ENCODE measurements around the gene PRR5L. TPM values are rescaled to one million over a fixed set of nuclear protein-coding genes. Genes with fewer than 3 reads are reported as not detected.

Gene PRR5L
- total RNA-seq, 1 experiment from 2014 or later: 1.2 TPM

DNA sequence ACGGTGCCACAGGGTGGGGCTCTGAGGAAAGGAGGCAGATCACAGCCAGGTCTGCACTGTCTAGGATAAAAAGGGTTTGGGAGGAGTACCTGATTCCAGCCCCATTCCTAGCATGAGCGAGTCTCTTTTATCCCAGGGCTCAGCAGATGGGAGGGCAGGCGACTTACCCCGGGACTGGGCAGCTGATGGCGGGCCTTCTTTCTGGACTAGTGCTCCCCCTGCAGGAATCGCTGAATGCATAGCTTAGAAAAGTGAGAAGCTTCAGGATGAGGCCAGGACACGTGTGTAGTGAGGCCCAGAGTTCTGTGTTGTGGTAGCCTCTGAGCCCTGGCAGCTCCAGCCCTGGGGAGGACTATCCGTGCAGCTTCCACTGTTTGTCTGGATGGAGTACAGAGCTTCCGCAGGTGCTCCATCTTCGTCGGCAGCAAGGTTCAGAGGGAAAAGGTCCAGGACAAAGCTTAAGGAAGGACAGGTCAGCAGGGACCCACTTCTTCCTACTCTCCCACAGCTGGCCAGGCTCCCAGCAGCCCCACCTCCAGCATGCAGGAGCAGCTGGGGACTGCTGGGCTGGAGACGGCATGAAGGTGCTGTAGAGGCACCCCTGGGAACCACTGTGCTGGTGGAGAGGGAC lies 37.2 kb upstream of the PRR5L start:
- Mint-ChIP-seq H3K36me3 (ENCODE audit: insufficient read depth, unreplicated experiment) (no peaks in the 10 kb centered on the region), H3K4me1 (ENCODE audit: low read depth, unreplicated experiment) (peaks cover 13% of the 10 kb centered on the region), H3K27me3 (ENCODE audit: unreplicated experiment) (peaks cover 70% of the 10 kb centered on the region), H3K4me3 (ENCODE audit: low read depth, unreplicated experiment) (no peak overlapping the region), H3K27ac (ENCODE audit: unreplicated experiment) (no peak overlapping the region), H3K9me3 (ENCODE audit: low read depth, unreplicated experiment) (no peaks in the 10 kb centered on the region)
- BruUV-seq (replicated peaks): no TSS peak
- intact Hi-C loops (cut with micrococcal nuclease; ENCODE audit: unreplicated experiment): loop anchor here (2.0 to 10.0 kb wide), 4 partner anchors 104 to 772 kb away; no protein-coding TSS in a partner anchor
- TF ChIP-seq, protein P1, sequence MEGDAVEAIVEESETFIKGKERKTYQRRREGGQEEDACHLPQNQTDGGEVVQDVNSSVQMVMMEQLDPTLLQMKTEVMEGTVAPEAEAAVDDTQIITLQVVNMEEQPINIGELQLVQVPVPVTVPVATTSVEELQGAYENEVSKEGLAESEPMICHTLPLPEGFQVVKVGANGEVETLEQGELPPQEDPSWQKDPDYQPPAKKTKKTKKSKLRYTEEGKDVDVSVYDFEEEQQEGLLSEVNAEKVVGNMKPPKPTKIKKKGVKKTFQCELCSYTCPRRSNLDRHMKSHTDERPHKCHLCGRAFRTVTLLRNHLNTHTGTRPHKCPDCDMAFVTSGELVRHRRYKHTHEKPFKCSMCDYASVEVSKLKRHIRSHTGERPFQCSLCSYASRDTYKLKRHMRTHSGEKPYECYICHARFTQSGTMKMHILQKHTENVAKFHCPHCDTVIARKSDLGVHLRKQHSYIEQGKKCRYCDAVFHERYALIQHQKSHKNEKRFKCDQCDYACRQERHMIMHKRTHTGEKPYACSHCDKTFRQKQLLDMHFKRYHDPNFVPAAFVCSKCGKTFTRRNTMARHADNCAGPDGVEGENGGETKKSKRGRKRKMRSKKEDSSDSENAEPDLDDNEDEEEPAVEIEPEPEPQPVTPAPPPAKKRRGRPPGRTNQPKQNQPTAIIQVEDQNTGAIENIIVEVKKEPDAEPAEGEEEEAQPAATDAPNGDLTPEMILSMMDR (IDR thresholded peaks at IDR 0.05; ENCODE audit: unreplicated experiment): peak; percentile 62
- CTCF ChIA-PET: interaction anchor here (0.8 to 2.8 kb wide), 11 partner anchors 9 to 769 kb away, joined by 3 to 45 read pairs (median 3); partner anchors contain the start of gene PAMR1
- peak; percentile 76 for DNase-seq

DNA sequence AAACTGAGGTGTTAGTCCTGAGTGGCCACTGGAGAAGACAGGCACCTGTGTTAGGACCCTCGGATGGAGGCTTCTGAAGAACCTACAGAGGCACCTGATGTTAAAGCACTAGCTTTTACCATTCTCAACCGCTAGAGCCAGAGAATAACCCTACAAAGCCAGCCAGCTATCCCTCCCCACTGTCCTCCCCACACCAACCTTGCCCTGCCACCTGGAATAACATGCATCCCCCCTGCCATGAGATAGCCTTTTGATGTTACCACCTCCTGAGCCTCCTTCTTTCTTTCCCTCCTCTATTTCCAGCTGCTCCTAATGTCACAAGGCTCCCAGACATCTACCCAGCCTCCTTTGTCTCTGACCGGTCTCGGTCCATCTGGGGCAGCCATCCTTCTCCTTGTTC lies 35.0 kb upstream of the PRR5L start:
- CTCF ChIA-PET: interaction anchor here (0.6 to 1.5 kb wide), 2 partner anchors 136 to 439 kb away, joined by 3 to 7 read pairs; no protein-coding TSS in a partner anchor
- intact Hi-C loops (cut with micrococcal nuclease; ENCODE audit: unreplicated experiment): no loop called here
- no TSS peak for BruUV-seq (replicated peaks)
- Mint-ChIP-seq H3K4me1 (ENCODE audit: low read depth, unreplicated experiment) (peaks cover 13% of the 10 kb centered on the region), H3K4me3 (ENCODE audit: low read depth, unreplicated experiment) (no peak overlapping the region), H3K27me3 (ENCODE audit: unreplicated experiment) (peaks cover 80% of the 10 kb centered on the region), H3K27ac (ENCODE audit: unreplicated experiment) (no peak overlapping the region), H3K9me3 (ENCODE audit: low read depth, unreplicated experiment) (no peaks in the 10 kb centered on the region), H3K36me3 (ENCODE audit: insufficient read depth, unreplicated experiment) (no peaks in the 10 kb centered on the region)
- TF ChIP-seq, protein P1 (IDR thresholded peaks at IDR 0.05; ENCODE audit: unreplicated experiment): no peak
- no peak for DNase-seq

DNA sequence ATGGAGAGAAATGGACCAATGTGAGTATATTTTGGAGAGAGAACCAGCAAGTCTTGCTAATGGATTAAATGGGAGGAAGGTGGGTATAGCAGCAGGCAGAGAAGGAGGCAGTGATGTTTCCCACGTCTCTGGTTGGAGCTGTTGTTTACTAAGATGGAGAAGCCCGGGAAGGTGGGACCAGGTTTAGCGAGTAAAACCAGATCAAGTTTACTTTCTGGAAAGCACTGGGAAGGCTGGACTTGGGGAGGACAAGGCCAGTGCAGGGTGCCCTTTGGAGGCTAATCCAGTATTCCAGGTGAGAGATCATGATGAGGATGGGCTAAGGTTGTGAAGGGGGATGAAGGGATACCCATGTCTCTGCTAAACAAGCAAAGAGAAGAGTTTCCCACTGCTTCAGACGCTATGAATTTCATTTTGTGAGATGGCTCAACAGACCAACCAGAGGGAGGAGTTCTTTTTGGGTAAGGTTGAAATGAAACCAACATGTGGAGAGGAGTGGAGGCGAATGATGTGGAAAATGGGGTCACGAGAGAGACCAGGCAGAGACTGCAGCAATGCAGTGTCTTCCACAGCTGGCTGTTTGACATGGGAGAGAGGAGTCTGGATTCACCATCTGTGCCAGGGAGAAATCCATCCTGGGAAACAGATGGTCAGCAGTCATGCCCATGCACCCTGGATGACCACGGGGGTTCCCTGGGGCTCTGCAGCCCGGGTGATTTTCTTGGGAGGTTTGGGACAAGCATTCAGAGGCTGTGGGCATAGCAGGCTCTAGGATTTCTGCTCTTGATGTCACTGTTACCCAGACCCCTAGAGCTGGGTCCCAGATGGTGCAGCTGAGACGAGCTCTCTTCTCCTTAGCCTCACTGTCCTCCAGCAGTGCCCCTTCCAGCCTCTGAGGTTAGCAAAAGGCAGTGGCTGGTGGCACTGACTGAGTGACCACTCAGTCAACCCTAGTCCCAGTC lies 31.8 kb upstream of the PRR5L start:
- intact Hi-C loops (cut with micrococcal nuclease; ENCODE audit: unreplicated experiment): no loop called here
- no peak for DNase-seq
- Mint-ChIP-seq H3K27ac (ENCODE audit: unreplicated experiment) (no peak overlapping the region), H3K4me3 (ENCODE audit: low read depth, unreplicated experiment) (no peak overlapping the region), H3K9me3 (ENCODE audit: low read depth, unreplicated experiment) (no peaks in the 10 kb centered on the region), H3K27me3 (ENCODE audit: unreplicated experiment) (peaks cover 70% of the 10 kb centered on the region), H3K4me1 (ENCODE audit: low read depth, unreplicated experiment) (no peaks in the 10 kb centered on the region), H3K36me3 (ENCODE audit: insufficient read depth, unreplicated experiment) (no peaks in the 10 kb centered on the region)
- CTCF ChIA-PET: no interaction called here
- TF ChIP-seq, protein P1 (IDR thresholded peaks at IDR 0.05; ENCODE audit: unreplicated experiment): no peak
- BruUV-seq (replicated peaks): no TSS peak

DNA sequence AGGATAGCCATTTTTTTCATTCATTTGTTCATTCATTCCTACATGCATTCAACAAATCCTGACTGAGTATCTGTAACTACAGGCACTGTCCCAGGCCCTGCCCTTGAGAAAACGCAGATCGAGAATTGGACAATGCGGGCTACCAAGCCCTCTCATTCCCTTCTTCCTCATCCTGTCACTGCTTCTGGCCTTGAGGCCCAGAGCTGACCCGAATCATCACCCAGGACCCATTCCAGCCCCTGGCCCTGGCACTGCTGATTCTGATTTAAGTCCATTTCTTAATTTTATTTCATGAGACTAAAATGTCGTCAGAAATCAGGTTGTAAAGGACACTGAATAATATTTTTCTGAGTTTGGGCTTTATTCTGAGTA lies 31.1 kb upstream of the PRR5L start:
- no peak overlapping the region for H3K27ac Mint-ChIP-seq (ENCODE audit: unreplicated experiment)
- no TSS peak for BruUV-seq (replicated peaks)
- no peak for DNase-seq
- no peaks in the 10 kb centered on the region for H3K9me3 Mint-ChIP-seq (ENCODE audit: low read depth, unreplicated experiment)
- H3K4me3 Mint-ChIP-seq (ENCODE audit: low read depth, unreplicated experiment): no peak overlapping the region
- peaks cover 63% of the 10 kb centered on the region for H3K27me3 Mint-ChIP-seq (ENCODE audit: unreplicated experiment)
- TF ChIP-seq, protein P1 (IDR thresholded peaks at IDR 0.05; ENCODE audit: unreplicated experiment): no peak
- intact Hi-C loops (cut with micrococcal nuclease; ENCODE audit: unreplicated experiment): no loop called here
- no peaks in the 10 kb centered on the region for H3K4me1 Mint-ChIP-seq (ENCODE audit: low read depth, unreplicated experiment)
- no peaks in the 10 kb centered on the region for H3K36me3 Mint-ChIP-seq (ENCODE audit: insufficient read depth, unreplicated experiment)
- CTCF ChIA-PET: interaction anchor here (2.6 kb wide), 1 partner anchor 443 kb away, joined by 29 read pairs; no protein-coding TSS in a partner anchor
